Measurements from ENCODE around the gene PTPRG.

GRCh38 chr3:62020706-62021105 is 459.3 kb downstream of the PTPRG start:
- TF ChIP-seq TAF1 (IDR thresholded peaks at IDR 0.05; ENCODE audit: borderline replicate concordance, insufficient read depth, low read length) = no peak
- TF ChIP-seq, protein P1, sequence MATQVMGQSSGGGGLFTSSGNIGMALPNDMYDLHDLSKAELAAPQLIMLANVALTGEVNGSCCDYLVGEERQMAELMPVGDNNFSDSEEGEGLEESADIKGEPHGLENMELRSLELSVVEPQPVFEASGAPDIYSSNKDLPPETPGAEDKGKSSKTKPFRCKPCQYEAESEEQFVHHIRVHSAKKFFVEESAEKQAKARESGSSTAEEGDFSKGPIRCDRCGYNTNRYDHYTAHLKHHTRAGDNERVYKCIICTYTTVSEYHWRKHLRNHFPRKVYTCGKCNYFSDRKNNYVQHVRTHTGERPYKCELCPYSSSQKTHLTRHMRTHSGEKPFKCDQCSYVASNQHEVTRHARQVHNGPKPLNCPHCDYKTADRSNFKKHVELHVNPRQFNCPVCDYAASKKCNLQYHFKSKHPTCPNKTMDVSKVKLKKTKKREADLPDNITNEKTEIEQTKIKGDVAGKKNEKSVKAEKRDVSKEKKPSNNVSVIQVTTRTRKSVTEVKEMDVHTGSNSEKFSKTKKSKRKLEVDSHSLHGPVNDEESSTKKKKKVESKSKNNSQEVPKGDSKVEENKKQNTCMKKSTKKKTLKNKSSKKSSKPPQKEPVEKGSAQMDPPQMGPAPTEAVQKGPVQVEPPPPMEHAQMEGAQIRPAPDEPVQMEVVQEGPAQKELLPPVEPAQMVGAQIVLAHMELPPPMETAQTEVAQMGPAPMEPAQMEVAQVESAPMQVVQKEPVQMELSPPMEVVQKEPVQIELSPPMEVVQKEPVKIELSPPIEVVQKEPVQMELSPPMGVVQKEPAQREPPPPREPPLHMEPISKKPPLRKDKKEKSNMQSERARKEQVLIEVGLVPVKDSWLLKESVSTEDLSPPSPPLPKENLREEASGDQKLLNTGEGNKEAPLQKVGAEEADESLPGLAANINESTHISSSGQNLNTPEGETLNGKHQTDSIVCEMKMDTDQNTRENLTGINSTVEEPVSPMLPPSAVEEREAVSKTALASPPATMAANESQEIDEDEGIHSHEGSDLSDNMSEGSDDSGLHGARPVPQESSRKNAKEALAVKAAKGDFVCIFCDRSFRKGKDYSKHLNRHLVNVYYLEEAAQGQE (IDR thresholded peaks at IDR 0.05; ENCODE audit: insufficient read depth in 1 of 2, low read depth in 2 of 2, low read length in 2 of 2) = no peak

Data from PFSK-1 (cell line).